Erythroblast (primary cell): ENCODE results near the gene SOD3.

Source experiments
- DNase-seq, 2 experiments: peaks; one replicate each; lab custom pipeline; 2025; lab: John Stamatoyannopoulos, UW
- GATA1 ChIP-seq: IDR thresholded peaks from 2 replicates; pipeline ENCODE4 v1.6.1; 2011; ENCODE audit warnings: low read depth, mild to moderate bottlenecking, control low read depth, low read length, moderate library complexity
- POLR2A ChIP-seq: IDR thresholded peaks from 2 replicates; pipeline ENCODE4 v1.6.1; 2011; ENCODE audit warnings: mild to moderate bottlenecking, low read length

Gene SOD3

DNA sequence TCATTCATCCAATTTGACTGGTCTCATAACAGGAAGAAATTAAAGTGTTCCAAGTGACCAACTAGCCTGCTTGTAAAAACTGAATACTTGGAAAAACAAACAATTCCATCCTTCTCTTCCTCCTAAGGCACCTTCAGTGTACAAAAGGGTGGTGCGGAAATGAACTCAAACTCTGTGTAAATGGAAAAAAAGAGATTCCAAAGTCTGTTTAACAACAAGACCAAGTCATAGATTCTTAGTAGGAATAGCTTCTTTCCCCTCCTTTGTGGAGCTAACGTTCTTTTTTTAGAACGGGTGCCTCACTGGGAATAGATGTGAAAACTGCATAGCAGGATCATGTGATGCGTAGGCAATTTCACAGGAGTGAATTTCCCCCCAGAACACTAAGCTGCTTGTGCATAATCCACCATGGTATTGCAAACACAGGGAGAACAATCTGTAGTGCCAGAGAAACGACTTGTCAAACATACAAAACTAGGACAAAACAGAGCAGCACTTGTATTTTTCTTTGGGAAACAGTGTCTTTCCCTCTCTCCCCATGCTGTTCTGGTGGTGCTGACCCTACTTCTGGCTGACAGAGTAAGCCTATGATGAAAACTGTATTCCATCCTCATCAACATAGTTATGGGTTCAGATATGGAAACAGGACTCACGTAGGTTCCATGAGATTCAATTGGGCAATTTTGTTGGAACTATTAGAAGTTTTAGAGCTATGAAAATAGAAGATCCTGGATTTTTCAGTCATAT, 13.2 kb upstream of the SOD3 start:
- no peak for DNase-seq
- TF ChIP-seq POLR2A (no peak), GATA1 (no peak)

GRCh38 chr4:24783506-24783905, 11.9 kb upstream of the SOD3 start:
- no peak for DNase-seq
- TF ChIP-seq POLR2A: no peak
- TF ChIP-seq GATA1: no peak

DNA sequence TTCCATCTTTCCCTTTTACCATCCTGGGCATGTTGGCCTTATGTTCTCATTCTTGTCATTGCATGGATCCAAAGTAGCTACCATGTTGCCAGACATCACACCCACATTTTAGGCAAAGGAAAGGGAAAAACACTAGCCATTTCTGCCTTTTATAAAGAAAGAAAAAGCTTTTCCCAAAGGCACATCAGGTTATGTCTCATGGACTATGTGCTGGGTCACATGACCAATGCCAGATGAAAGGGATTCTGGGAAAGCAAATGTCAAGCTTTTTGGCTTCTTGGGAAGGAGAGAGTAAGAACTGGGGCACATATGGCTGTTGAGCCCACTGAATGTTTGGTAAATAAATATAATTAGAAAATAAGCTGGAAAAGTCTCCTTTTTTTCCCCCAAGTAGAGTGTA, 4.3 kb upstream of the SOD3 start:
- no peak for DNase-seq
- no peak for TF ChIP-seq POLR2A
- TF ChIP-seq GATA1: no peak

GRCh38 chr4:24792552-24792951, 2.8 kb upstream of the SOD3 start:
- TF ChIP-seq GATA1 (no peak), POLR2A (no peak)

DNA sequence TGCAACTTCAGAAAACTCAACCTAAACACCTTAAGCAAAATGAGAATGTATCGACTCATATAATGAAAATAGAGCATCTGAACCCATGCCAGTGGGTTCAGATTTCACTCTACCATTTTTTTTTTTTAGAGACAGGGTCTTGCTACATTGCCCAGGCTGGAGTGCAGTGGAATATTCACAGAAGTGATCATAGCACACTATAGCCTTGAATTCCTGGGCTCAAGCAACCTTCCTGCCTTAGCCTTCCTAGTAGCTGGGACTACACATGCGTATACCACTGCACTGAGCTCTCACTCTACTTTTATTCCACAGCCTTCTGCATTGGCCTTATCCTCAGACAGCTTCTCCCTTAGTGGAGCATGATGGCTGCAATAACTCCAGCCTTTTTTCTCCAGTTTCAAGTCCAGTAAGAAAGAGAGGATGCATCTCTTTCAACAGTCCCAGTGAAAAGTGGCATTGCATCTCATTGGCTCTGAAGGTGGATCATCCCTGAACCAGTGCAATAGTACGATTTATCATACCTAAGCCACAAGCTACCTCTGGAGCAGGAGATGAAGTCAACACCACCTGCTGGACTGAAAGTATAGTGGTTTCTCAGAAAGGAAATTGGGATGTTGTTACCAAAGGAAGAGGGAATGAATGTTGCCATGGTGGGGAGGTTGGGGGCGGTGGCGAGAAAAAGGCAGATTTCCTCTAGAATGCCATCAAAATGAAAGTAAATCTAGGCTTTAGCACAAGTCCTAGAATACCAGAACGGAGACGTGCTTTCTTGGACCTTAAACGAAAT, 2.0 kb upstream of the SOD3 start:
- DNase-seq: no peak
- TF ChIP-seq GATA1 (no peak), POLR2A (no peak)

More at GRCh38 chr4:24792552-24792951, 2.8 kb upstream of the SOD3 start:
- no peak for DNase-seq

GRCh38 chr4:24794051-24794450, 1.3 kb upstream of the SOD3 start:
- DNase-seq: no peak

GRCh38 chr4:24794480-24794879, 893 bp upstream of the SOD3 start:
- no peak for DNase-seq

More at GRCh38 chr4:24794051-24794450, 1.3 kb upstream of the SOD3 start:
- TF ChIP-seq POLR2A (no peak), GATA1 (no peak)

DNA sequence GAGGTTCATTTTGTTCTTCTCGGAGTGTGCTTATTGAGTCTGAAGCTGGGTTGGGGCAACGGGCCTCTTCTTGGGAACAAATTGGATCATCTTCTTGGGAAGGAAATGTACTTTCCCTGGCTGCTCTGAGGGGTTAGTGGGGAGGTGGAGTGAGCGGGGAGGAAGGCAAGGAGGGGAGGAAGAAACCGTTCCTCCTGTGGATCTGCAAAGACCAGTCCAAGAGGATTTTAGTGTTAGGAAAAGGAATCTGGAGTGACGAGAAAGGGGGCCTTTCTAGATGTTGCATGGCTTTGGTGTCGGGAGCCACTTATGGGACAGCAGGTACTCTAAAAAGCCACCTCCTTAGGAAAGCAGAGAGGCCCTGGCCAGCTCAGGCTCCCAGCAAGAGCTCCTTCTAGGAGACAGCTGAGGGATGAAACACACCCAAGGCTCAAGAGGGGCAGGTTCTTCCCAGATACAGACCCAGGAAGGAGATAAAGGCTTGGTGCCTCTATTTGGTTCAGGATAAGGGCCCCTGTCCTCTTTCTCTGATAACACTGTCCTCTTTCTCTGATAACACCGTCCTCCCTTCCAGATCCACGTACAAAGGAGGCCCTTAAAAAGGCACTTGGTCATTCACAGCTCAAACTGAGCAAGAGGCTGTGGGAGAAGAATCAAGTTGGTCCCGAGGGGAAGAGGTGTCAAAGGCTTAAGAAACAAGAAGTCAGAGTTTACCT, 451 bp downstream of the SOD3 start:
- peak; percentile 35 to 74 for DNase-seq
- TF ChIP-seq GATA1 (no peak), POLR2A (no peak)

More at GRCh38 chr4:24794480-24794879, 893 bp upstream of the SOD3 start:
- no peak for TF ChIP-seq POLR2A
- no peak for TF ChIP-seq GATA1

DNA sequence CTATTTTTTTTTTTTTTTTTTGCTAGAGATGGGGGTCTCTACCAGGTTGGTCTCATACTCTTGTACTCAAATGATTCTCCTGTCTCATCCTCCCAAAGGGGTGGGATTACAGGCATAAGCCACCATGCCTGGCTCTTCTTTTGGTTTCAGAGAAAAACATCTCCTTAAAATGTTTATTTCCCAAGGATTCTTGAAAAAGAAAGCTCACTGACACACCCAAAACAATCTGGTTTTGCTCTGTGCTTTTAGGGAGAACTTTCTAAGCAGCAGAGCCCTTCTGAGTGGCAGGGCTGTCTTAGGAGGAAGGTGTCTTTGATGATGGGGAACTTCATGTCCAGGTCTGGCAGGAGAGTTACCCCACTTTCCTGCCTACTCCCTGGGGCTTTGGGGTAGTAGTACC, 1.2 kb downstream of the SOD3 start:
- no peak for DNase-seq
- TF ChIP-seq POLR2A: no peak
- no peak for TF ChIP-seq GATA1

DNA sequence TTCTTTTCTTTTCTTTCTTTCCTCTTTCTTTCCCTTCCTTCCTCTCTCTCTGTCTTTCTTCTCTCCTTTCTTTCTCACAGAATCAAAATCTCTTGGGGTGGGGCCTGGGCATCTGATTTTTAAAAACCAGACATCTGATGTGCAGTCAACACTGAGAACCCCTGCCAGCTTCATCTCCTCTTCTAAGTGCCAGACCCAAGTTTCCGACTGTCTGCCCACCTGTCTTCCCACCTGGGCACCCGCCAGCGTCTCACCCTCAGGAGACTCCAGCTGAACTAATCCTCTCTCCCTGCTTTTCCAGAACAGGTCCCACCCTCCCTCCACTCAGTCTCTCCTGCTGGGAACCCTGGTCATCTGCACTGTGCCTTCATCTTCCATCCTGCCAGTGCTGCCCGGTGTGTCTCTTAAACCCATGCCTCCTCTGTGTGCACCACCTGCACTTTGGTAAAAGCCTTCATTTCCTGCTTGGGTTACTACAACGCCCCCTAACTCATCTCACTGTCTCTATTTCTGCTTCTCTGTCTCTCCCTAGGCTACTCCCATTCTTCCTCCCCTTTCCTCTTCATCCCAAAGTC, 2.8 kb downstream of the SOD3 start:
- TF ChIP-seq GATA1 (no peak), POLR2A (no peak)
- DNase-seq: no peak

- DNase-seq: no peak
- TF ChIP-seq GATA1: no peak
These were observed 3.8 kb downstream of the SOD3 start for GRCh38 chr4:24799196-24799543.

DNA sequence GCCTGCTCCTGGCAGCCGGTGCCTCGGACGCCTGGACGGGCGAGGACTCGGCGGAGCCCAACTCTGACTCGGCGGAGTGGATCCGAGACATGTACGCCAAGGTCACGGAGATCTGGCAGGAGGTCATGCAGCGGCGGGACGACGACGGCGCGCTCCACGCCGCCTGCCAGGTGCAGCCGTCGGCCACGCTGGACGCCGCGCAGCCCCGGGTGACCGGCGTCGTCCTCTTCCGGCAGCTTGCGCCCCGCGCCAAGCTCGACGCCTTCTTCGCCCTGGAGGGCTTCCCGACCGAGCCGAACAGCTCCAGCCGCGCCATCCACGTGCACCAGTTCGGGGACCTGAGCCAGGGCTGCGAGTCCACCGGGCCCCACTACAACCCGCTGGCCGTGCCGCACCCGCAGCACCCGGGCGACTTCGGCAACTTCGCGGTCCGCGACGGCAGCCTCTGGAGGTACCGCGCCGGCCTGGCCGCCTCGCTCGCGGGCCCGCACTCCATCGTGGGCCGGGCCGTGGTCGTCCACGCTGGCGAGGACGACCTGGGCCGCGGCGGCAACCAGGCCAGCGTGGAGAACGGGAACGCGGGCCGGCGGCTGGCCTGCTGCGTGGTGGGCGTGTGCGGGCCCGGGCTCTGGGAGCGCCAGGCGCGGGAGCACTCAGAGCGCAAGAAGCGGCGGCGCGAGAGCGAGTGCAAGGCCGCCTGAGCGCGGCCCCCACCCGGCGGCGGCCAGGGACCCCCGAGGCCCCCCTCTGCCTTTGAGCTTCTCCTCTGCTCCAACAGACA, 4.4 kb downstream of the SOD3 start:
- TF ChIP-seq POLR2A: no peak
- TF ChIP-seq GATA1: no peak
- DNase-seq: peak; percentile 5 to 31
